HG03575 (cell line): ENCODE measurements around the gene MAN1A2.
"Not testable (repeated sequence)": the region's sequence is repeated elsewhere in the genome, so short reads cannot be mapped to it uniquely, and the experiment has no call there.

Source experiments
- ATAC-seq: cut with Tn5 transposase; IDR thresholded peaks from one replicate; pipeline ENCODE4 v1.9.1; 2021; ENCODE audit not compliant: unreplicated experiment, insufficient number of reproducible peaks, low FRiP score; ENCODE audit errors: extremely low read depth

MAN1A2 gene

DNA sequence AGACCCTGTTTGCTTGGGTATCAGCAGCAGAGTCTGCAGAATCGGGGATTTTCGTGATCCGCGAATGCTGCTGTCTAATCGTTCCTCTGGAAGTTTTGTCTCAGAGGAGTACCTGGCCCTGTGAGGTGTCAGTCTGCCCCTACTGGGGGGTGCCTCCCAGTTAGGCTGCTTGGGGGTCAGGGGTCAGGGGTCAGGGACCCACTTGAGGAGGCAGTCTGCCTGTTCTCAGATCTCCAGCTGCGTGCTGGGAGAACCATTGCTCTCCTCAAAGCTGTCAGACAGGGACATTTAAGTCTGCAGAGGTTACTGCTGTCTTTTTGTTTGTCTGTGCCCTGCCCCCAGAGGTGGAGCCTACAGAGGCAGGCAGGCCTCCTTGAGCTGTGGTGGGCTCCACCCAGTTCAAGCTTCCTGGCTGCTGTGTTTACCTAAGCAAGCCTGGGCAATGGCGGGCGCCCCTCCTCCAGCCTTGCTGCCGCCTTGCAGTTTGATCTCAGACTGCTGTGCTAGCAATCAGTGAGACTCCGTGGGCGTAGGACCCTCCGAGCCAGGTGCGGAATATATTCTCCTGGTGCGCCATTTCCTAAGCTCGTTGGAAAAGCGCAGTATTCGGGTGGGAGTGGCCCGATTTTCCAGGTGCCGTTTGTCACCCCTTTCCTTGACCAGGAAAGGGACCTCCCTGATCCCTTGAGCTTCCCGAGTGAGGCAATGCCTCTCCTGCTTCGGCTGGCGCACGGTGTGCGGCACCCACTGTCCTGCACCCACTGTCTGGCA is 9.2 kb upstream of the MAN1A2 start:
- ATAC-seq = not testable (repeated sequence)

DNA sequence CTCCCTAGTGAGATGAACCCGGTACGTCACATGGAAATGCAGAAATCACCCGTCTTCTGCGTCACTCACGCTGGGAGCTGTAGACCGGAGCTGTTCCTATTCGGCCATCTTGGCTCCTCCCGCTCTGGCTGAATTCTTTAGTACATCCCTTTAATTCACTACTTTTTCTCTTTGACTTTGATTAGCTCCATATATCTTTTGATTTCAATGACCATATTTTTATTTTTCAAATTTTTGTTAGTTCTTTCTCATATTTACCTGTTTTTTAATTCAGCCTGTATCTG is 8.7 kb upstream of the MAN1A2 start:
- not testable (repeated sequence) for ATAC-seq

DNA sequence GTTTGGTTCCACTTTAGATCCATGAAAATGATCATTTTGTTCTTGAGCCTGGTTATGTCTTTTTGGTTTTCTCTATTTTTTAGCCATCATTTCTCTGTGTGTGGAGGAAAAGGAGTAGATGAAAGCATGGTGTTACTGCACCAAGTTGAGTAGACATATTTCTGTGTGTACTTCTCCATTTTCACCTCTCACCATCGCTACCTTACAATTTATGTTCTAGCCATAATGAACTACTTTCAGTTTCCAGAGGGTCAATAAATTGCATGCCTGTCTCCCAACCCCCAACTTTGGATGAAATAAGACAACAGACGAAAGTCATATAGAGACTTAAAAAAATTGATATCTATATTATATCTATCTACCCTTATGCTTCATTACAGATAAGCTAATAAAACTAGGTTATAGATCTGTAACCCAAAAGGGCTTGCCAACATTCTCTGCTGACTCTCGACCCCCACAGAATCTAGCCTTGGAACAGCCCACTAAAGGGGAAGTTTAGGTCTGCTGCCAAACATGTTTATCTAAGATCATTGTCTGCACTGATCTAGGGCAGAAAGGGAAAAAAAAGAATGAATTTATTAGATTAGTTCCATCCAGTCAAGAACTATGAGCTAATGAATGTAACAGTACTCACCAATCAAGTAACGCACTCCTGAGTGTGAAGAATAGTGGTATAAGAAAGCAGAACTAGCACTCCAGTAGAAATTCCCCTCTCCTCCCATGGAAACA is 7.5 kb upstream of the MAN1A2 start:
- no peak for ATAC-seq

DNA sequence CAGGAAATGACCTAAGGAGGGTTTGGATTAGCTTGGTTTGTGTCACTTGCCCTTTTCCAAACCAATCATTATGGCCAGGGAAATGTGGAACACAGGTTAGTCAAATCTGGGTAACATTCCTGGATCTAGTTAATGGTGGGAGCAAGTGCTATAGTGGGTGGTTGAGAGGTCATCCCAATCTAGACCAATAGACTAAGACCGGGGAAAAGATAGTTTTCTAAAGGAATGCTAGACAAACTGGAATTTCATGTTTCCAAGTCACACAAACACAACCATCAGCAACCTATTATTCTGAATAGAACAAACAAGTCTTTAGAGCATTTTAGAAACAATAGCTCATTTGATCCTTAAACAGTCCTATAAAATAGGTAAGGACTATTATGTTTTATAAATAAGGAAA is 4.3 kb upstream of the MAN1A2 start:
- ATAC-seq = no peak

DNA sequence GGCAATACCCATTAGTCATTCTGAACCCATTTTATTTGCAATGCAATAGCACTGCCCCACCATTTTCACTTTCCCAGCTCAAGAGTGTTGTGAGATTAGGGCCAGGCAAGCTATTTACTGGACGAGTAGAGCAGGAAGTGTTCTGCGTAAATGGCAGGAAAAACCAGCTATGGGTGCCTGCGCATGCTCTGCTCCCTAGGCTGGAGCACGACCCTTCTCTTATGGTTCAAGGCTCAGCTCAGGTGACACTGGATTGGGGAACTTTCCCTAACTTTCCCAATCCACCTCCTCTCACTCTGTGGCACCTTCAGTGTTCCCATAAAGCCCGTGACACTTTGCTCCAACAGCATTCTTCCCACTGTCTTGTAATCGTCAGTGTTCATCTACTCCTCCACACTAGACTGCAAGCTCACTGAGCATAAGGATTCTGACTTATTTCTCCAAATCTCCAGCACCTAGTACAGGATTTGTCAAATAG is 3.6 kb upstream of the MAN1A2 start:
- no peak for ATAC-seq

DNA sequence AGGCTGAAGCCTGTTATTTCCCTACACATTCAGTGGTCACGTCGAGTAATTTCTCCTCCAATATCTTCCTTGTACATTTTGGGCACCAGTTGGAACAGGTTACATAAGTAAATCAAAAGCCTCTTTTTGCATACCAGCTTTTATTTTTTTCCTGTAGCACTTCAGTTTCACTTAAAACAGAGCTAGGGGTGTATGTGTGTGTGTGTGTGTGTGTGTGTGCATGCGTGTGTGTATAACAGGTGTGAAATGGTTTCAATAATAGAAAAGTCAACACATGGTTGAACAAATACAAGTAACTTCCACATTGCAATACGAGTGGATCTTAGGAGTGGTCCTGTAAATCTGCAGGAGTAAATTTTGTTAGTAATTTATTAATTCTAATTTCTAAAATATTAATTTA is 3.0 kb upstream of the MAN1A2 start:
- no peak for ATAC-seq

DNA sequence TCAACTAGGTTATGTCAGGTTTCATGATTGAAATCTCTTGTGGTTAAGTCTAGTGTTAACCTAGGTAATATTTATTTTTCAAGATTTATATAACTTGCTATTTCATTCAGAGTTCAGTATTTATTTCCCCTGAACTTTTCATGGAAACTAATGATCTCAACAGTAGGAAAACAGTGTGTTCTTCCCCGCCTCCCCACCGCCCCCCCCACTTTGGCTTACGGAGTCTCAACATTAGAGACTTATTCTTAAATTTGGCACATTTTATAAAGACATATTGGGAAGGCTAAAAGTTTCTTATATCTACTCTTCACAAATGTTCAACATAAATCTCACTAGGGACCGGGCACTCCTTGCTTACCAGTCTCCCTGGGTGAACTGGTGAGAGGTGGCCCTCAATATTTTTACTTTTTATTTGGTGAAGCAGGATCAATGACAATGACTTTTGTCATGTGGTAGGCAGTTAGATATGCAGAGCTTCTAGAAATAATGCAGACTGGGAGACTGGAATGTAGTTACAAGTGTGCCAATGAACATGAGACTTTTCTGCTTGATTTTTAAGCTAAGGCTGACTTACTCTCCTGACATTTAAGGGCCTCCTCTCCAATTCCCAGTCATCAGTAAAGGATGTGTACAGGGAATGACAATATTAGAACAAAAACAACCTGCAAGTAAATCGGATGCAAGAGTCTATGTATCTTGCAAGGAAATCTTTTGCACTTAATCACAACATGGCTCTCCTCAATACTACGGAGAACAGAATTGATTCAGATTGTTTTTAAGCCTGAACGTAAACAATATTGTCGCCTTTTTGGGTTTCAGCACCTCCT is 1.7 kb upstream of the MAN1A2 start:
- no peak for ATAC-seq

DNA sequence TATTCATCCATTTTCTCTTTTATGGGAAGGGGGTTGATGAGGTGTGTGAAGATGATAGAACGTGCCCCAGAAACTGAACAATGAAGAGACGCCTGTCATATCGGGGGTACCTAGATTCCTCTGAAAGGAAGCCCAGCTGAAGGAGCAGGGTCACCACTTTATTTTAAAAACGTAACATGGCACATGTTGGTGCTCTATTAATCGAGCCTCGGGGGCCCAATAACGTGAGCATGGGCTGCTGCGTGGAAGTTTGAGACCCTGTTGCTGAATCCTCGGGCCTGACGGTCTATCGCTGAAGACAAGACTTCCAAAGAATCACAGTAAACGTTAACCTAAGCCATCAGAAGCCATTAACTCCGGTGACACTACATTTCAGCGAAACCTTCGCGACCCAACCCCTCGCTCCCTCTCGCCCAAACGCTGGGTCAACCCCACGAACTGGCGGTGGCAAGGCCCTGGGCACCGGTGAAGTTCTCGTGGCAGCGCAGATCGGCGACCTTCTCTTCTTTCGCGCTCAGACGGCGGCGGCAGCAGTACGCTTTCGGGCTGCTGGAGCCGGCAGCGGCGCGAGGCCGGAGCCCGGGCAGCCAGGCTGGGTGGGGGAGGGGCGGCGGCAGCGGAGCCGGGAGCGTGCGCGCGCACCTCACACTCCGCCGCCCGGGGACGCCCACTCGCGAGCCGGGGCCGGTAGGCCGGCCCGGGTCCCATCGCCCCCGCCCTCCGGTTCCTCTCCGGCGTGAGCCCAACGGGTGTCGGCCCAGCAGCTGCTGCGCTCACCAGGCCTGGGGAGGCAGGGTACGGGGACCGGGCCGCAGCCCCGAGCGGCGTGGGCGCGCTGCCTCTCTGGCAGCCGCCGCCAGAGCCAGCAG is 838 bp upstream of the MAN1A2 start:
- ATAC-seq = no peak

DNA sequence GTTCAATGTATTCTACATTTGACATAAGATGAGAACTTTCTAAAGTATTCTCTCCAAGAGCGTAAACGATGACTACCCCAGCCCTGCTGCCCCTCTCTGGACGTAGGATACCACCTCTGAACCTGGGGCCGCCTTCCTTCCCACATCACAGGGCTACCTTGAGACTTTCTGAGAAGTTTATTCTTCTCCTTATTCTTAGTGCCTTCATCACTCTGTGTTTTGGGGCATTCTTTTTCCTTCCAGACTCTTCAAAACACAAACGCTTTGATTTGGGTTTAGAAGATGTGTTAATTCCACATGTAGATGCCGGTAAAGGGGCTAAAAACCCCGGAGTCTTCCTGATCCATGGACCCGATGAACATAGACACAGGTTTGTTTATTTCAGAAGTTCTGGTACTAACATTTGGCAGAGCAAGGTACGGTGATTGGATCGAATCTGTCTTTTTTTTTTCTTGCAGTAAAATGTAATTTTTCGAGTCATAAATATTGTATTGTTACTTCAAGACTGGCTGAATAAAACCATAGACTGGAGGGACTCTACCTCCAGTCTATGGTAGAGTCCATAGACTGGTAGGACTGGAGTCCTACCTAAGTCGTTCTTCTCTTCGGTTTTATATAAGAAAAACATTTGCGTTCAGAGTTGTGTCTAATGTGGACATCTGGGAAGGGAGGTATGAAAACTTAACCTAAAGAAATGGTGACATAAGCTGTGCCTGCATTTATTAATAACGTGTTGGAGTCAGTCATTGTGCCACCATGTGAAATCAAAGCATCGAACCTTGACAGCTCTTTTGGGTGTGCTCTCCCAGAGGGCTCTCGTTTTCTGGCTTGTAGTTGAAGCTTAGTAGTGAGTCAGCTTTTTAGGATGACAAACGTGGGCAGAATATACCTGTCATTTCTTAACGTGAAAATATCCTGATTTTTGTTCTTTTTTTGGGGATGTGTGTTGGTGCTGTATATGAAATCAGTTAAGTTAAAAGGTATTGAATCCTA is 1.2 kb downstream of the MAN1A2 start:
- no peak for ATAC-seq

DNA sequence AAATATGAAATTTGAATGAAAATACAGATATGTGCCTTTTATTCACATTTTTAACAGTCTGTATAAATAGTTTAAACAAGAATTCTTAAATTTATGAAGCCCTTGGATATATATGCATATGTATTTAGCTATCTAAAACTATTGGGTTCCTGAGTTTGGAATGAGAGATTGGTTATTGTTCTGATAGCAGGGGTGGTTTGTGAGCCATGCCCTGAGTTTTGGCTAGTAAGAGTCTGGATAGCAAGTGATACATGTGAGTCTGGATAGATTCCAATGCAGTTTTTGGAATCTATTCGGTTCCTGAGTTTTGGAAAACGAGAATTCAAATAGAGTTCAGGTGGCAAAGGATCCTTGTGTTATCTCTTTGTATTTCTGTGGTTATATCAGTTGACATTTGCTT is 2.8 kb downstream of the MAN1A2 start:
- ATAC-seq = no peak

DNA sequence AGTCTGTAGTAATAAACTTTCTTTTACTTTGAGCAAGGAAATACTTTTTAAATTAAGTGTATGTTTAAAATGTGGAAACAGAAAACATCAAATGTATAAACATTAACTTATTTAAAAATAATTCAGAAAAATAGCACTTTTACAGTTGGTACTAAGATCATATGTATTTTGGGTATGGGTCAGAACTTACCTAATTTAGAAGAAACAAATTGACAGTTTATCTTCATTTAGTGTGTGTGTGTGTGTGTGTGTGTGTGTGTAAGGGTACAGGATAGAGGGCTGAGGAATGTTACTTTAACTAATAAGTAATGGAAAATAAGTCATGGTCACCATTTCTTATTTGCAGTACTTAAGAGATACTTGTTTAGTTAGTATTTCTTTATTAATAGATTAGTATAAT is 3.3 kb downstream of the MAN1A2 start:
- no peak for ATAC-seq

DNA sequence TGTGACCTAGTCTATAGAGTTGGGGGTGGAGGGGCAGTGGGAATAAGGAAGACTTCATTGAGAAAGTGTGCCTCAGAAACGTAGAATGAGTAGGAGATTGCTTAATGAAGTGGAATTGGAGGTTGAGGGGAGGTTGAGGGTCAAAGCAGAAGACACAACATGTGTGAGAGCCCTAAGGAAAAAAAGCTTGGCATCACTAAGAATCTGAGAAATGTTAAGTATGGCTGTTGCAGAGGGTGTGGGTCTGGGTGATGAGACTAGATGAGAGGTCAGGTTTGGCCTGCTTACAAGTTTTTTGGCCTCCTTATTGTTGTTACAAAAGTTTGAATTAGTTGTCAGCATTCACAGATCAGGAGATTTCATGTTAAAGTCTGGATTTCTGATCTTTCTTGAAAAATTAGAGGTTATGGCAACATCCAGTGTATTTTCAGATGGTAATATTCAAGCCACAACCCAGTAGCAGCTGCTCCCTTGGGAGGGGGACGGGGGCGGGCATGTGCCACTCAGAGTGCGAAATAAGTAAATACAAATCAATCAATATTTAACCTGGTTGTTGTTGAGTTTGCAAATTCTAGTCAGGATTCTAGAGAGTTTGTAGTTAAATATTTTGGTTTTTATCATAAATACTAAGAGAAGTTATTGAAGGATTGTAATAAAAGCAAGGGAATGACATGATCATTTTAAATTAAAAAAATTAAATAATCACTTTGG is 4.3 kb downstream of the MAN1A2 start:
- no peak for ATAC-seq

DNA sequence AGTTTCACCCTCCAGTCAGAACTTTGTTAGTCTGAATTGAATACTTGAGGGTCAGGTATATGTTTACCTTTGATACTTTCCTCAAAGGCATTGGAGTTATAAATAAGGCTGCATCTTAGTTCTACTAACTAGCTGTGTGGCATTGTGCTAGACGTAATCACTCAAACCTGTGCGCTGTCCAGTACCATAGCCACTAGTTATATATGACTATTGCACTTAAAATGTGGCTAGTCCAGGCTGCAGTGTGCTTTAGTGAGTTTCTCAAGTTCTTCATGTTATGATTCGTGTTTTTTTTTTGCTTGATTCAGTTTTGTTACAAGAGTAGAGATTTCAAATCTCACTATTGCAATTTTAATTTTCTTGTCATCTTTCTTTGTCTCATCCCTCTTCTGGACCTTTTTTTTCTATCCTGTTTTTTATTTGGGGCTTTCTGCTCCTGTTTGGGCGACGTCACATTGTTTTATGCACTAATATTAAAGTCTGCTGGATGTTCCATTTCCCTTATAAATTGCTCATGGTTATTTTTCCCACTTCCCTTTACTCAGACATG is 5.7 kb downstream of the MAN1A2 start:
- no peak for ATAC-seq

DNA sequence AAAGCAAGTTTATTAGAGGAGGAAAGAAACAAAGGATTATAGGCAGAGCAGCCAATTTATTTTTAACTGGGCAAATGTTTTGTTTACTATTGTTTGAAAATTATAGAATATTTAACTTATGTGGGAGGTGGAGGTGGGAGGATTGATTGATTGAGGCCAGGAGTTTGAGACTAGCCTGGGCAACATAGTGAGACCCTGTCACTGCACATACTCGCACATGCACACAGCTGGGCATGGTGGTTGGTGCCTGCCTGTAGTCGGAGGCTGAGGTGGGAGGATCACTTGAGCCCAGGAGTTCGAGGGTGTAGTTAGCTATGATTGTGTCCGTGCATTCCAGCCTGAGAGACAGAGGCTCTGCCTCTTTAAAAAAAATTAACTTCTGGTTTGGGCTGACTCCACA is 6.7 kb downstream of the MAN1A2 start:
- ATAC-seq = no peak

DNA sequence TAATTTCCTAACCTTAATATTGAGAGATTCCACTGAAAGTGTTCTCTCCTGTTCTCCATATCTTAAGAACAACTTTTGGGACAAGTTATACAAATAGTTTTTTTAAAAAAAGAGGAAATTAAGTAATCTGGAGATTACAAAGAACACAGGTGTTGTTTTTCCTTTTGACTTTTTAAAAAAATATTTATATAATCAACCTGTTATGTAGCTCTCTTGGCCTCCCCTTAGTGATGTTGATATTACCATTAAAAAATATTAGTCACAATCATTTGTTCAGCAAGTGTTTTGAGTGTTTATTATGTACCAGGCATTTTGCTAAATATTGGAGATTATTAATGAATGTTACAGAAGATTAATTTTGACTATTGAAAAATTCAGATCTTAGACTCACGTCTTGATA is 8.1 kb downstream of the MAN1A2 start:
- no peak for ATAC-seq

DNA sequence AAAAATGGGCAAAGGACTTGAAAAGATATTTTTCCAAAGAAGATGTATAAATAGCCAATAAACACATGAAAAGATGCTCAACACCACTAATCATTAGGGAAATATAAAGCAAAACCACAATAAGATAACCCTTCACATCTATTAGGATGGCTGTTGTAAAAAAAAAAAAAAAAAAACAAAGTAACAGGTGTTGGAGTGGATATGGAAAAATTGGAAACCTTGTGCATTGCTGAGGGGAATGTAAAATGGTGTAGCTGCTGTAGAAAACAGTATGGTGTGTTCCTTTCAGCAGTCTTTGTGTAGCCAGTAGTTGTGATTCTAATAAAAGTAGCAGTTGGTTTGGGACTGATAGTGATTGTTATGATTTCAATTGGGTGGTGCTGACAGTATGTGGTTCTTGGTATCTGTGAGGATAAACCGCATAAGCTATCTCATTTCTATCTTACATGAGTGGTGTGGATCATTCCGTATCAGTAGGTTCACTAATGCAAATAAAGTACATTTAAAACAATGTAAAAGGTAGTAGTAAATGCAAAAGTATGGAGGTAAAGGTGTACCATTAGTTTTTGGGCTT is 19.9 kb downstream of the MAN1A2 start:
- ATAC-seq = no peak

DNA sequence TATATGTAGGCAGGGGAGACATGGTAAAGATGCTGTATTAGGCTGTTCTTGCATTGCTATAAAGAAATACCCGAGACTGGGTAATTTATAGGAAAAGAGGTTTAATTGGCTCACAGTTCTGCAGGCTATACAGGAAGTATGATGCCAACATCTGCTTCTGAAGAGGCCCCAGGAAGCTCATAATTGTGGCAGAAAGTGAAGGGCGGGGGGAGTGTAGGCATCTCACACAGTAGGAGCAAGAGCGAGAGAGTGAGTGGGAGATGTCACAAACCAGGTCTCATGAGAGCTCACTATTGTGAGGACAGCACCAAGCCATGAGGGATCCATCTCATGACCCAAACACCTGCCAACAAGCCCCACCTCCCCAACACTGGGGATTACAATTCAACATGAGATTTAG is 21.1 kb downstream of the MAN1A2 start:
- ATAC-seq = no peak
